Nephron (organoid): ENCODE results near the gene FLII.

Source experiments
- H3K27ac Mint-ChIP-seq, 3 experiments: 2 replicates each; pipeline ENCODE4 v1.8.0; 2020; ENCODE audit warnings: mixed read lengths in 3 of 3, mild to moderate bottlenecking in 2 of 3, moderate library complexity in 1 of 3
- H3K27me3 Mint-ChIP-seq: 2 replicates; pipeline ENCODE4 v1.8.0; 2021; ENCODE audit warnings: low read depth, mild to moderate bottlenecking, moderate library complexity, mixed read lengths
- H3K36me3 Mint-ChIP-seq: 2 replicates; pipeline ENCODE4 v1.8.0; 2020; ENCODE audit warnings: low read depth, mixed read lengths
- H3K4me1 Mint-ChIP-seq: 2 replicates; pipeline ENCODE4 v1.8.0; 2020; ENCODE audit warnings: mixed read lengths
- H3K4me3 Mint-ChIP-seq, 3 experiments: 2 replicates each; pipeline ENCODE4 v1.8.0; 2020; ENCODE audit warnings: mild to moderate bottlenecking in 3 of 3, mixed read lengths in 3 of 3, moderate library complexity in 2 of 3
- H3K9me3 Mint-ChIP-seq: 2 replicates; pipeline ENCODE4 v1.8.0; 2020; ENCODE audit warnings: mixed read lengths
- CTCF ChIP-seq, 3 experiments: fragments of 200-600 bp; sonication (generic); IDR thresholded peaks; one replicate each; pipeline ENCODE4 v1.5.0; 2021; ENCODE audit warnings: antibody characterized with exemption in 3 of 3; ENCODE audit not compliant: unreplicated experiment in 3 of 3

FLII gene

GRCh38 chr17:18250259-18250658 is 8.3 kb downstream of the FLII start:
- Mint-ChIP-seq H3K36me3 (peaks cover 49% of the 10 kb centered on the region), H3K4me3 (no peak overlapping the region), H3K27me3 (no peaks in the 10 kb centered on the region), H3K27ac (no peak overlapping the region), H3K4me1 (peaks cover 7% of the 10 kb centered on the region), H3K9me3 (no peaks in the 10 kb centered on the region)
- no peak for TF ChIP-seq CTCF (IDR thresholded peaks at IDR 0.05; ENCODE audit: unreplicated experiment in 3 of 3)

DNA sequence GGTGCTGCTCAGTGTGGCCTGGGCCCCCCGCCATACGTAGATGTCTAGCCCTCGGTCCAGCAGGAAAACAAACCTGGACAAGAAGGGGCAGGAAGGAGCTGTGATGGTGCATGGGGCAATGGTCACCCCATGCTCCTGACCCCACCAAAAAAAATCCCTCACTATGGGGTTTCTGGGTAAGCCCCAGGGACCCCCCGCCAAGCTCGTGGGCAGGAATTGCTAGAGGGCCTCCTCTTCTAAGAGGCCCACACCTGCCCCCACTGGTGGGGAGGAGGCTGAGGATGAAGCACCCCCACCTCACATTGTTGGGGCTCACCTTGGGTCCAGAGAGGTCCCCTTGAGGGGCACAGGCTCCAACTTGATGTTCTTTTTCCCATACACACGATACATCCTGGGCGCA is 9.7 kb downstream of the FLII start:
- Mint-ChIP-seq H3K4me1 (peaks cover 7% of the 10 kb centered on the region), H3K27me3 (no peaks in the 10 kb centered on the region), H3K36me3 (peaks cover 48% of the 10 kb centered on the region), H3K9me3 (no peaks in the 10 kb centered on the region), H3K27ac (peak overlapping the region in 2 of 3 experiments; percentile 37 to 65), H3K4me3 (no peak overlapping the region)
- no peak for TF ChIP-seq CTCF (IDR thresholded peaks at IDR 0.05; ENCODE audit: unreplicated experiment in 3 of 3)

- peak overlapping the region in 2 of 3 experiments; percentile 52 to 69 for H3K4me3 Mint-ChIP-seq
- H3K27me3 Mint-ChIP-seq: no peaks in the 10 kb centered on the region
- no peaks in the 10 kb centered on the region for H3K9me3 Mint-ChIP-seq
- peaks cover 48% of the 10 kb centered on the region for H3K36me3 Mint-ChIP-seq
- peak overlapping the region; percentile 37 to 65 (median 44) for H3K27ac Mint-ChIP-seq
- peak; percentile 58 to 68 (median 64) for TF ChIP-seq CTCF (IDR thresholded peaks at IDR 0.05; ENCODE audit: unreplicated experiment in 3 of 3)
- peaks cover 7% of the 10 kb centered on the region for H3K4me1 Mint-ChIP-seq
These were observed 10.2 kb downstream of the FLII start for GRCh38 chr17:18248300-18248731.

GRCh38 chr17:18247613-18248001 is 10.9 kb downstream of the FLII start:
- Mint-ChIP-seq H3K4me1 (peaks cover 7% of the 10 kb centered on the region), H3K9me3 (no peaks in the 10 kb centered on the region), H3K4me3 (no peak overlapping the region), H3K27ac (no peak overlapping the region), H3K27me3 (no peaks in the 10 kb centered on the region), H3K36me3 (peaks cover 51% of the 10 kb centered on the region)
- TF ChIP-seq CTCF (IDR thresholded peaks at IDR 0.05; ENCODE audit: unreplicated experiment in 3 of 3): no peak

GRCh38 chr17:18246880-18247612 is 11.5 kb downstream of the FLII start:
- peaks cover 51% of the 10 kb centered on the region for H3K36me3 Mint-ChIP-seq
- H3K4me3 Mint-ChIP-seq: peak overlapping the region; percentile 53 to 73 (median 62)
- H3K9me3 Mint-ChIP-seq: no peaks in the 10 kb centered on the region

More at GRCh38 chr17:18246880-18247612, 11.5 kb downstream of the FLII start:
- no peak for TF ChIP-seq CTCF (IDR thresholded peaks at IDR 0.05; ENCODE audit: unreplicated experiment in 3 of 3)
- Mint-ChIP-seq H3K27ac (peak overlapping the region in 2 of 3 experiments; percentile 58 to 74), H3K4me1 (peaks cover 7% of the 10 kb centered on the region), H3K27me3 (no peaks in the 10 kb centered on the region)
